Measurements from ENCODE around the gene HFE.

- TF ChIP-seq FOXM1 (IDR thresholded peaks at IDR 0.05; ENCODE audit: borderline replicate concordance) (no peak), SP1 (IDR thresholded peaks at IDR 0.05) (no peak), FOXA1 (IDR thresholded peaks at IDR 0.05) (no peak), SUZ12 (IDR thresholded peaks at IDR 0.05) (no peak), LEF1 (IDR thresholded peaks at IDR 0.05; ENCODE audit: borderline replicate concordance) (no peak), HDGF (IDR thresholded peaks at IDR 0.05; ENCODE audit: borderline replicate concordance) (no peak), L3MBTL2 (conservative IDR thresholded peaks at IDR 0.05) (no peak), PKNOX1 (IDR thresholded peaks at IDR 0.05) (no peak), NFRKB (IDR thresholded peaks at IDR 0.05) (no peak), TARDBP (IDR thresholded peaks at IDR 0.05) (no peak), ARNT (IDR thresholded peaks at IDR 0.05) (no peak), BHLHE40 (IDR thresholded peaks at IDR 0.05; ENCODE audit: borderline replicate concordance) (no peak), FOXK2 (IDR thresholded peaks at IDR 0.05) (no peak), ZNF384 (IDR thresholded peaks at IDR 0.05) (no peak)
These were observed 41.9 kb upstream of the HFE start for GRCh38 chr6:26045065-26045927.
